ENCODE measurements around the gene STEAP3.

- no peak for TF ChIP-seq POLR2AphosphoS5 (IDR thresholded peaks at IDR 0.05)
- TF ChIP-seq, protein P1, sequence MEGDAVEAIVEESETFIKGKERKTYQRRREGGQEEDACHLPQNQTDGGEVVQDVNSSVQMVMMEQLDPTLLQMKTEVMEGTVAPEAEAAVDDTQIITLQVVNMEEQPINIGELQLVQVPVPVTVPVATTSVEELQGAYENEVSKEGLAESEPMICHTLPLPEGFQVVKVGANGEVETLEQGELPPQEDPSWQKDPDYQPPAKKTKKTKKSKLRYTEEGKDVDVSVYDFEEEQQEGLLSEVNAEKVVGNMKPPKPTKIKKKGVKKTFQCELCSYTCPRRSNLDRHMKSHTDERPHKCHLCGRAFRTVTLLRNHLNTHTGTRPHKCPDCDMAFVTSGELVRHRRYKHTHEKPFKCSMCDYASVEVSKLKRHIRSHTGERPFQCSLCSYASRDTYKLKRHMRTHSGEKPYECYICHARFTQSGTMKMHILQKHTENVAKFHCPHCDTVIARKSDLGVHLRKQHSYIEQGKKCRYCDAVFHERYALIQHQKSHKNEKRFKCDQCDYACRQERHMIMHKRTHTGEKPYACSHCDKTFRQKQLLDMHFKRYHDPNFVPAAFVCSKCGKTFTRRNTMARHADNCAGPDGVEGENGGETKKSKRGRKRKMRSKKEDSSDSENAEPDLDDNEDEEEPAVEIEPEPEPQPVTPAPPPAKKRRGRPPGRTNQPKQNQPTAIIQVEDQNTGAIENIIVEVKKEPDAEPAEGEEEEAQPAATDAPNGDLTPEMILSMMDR (IDR thresholded peaks at IDR 0.05), result no peak
Measured at GRCh38 chr2:119267604-119268003, 44.0 kb downstream of the STEAP3 start.

Measured in esophagus muscularis mucosa (tissue), 3 donors.